ENCODE data around the gene PDZD8.

GRCh38 chr10:117353684-117354083, 21.6 kb downstream of the PDZD8 start:
- no peak for TF ChIP-seq CTCF (conservative IDR thresholded peaks at IDR 0.05)
- no peak for TF ChIP-seq EZH2 (IDR thresholded peaks at IDR 0.05; ENCODE audit: low read depth)
